ENCODE data around the gene TRAF2. TPM values are rescaled to one million over a fixed set of nuclear protein-coding genes. Genes with fewer than 3 reads are reported as not detected.
A peak's percentile ranks its signal among the peaks of the same experiment; 100 is the strongest.

Gene TRAF2
- total and polyA plus RNA-seq, 2 of the 8 experiments (the other 6 are each of a cell fraction or from before 2014, with no cell fraction given): 26.9 to 50.2 TPM

GRCh38 chr9:136838314-136839228 lies 47.7 kb upstream of the TRAF2 start:
- H3K23ac ChIP-seq (ENCODE audit: insufficient read length): no peak overlapping the region
- FAIRE-seq (no peak), DNase-seq (ENCODE audit: low read depth in 1 of 2, low spot score in 2 of 2) (no peak)
- no peak overlapping the region for H3K4ac ChIP-seq (replicated peaks; ENCODE audit: insufficient read length, low read depth, low read length)
- no peak overlapping the region for H3K18ac ChIP-seq (ENCODE audit: extremely low read depth, low read length)
- H3K4me1 ChIP-seq (replicated peaks in 1 of 4; ENCODE audit: control insufficient read depth in 3 of 4, insufficient read depth in 4 of 4, low read length in 3 of 4): peaks cover 5 to 24% (median 16%) of the 10 kb centered on the region in 4 experiments
- CTCF ChIA-PET (ENCODE audit: partially characterized antibody): interaction anchor here (0.6 to 8.9 kb wide), 3 partner anchors 7 to 198 kb away, joined by 4 to 131 read pairs (median 55); no protein-coding TSS in a partner anchor
- H3K4me2 ChIP-seq (ENCODE audit: insufficient read depth in 1 of 2, low read depth in 2 of 2, low read length in 2 of 2): no peak overlapping the region
- H3K56ac ChIP-seq (replicated peaks; ENCODE audit: insufficient read length, low read depth, low read length): no peak overlapping the region
- no peak overlapping the region for H4K5ac ChIP-seq (ENCODE audit: insufficient read length, low read depth, low read length)
- H2BK5ac ChIP-seq (ENCODE audit: low read depth, low read length): no peak overlapping the region
- H3K9me3 ChIP-seq (ENCODE audit: insufficient read depth in 2 of 2, low read depth in 1 of 2, low read length in 1 of 2): no peaks in the 10 kb centered on the region
- no peaks in the 10 kb centered on the region for H3K79me1 ChIP-seq (ENCODE audit: low read depth, low read length)
- H2AK5ac ChIP-seq (ENCODE audit: low read depth, low read length): no peak overlapping the region
- H4K8ac ChIP-seq (ENCODE audit: extremely low read depth, insufficient read depth, low read length): no peak overlapping the region; the same call in 1 of the 2 replicates
- H2BK12ac ChIP-seq (ENCODE audit: low read depth, low read length): no peak overlapping the region
- no peak overlapping the region for H2BK20ac ChIP-seq (ENCODE audit: low read length)
- TF ChIP-seq JUND (IDR thresholded peaks at IDR 0.05; ENCODE audit: low read length): no peak
- peak in 1 of 2 experiments; percentile 13; a peak in 1 of 3 replicates for TF ChIP-seq POLR2A (IDR thresholded peaks at IDR 0.05; ENCODE audit: control extremely low read depth in 1 of 2, low read depth in 2 of 2, low read length in 2 of 2)
- no peak for TF ChIP-seq HDAC6 (IDR thresholded peaks at IDR 0.05; ENCODE audit: low read depth, low read length)
- no peak for TF ChIP-seq RXRA (IDR thresholded peaks at IDR 0.05; ENCODE audit: insufficient read depth, low read depth, low read length)
- H4K20me1 ChIP-seq (replicated peaks in 1 of 2; ENCODE audit: control insufficient read depth in 1 of 2, insufficient read depth in 2 of 2, low read length in 2 of 2): peaks cover 1 to 6% of the 10 kb centered on the region in 2 experiments
- no peak overlapping the region for H3K27ac ChIP-seq (ENCODE audit: low read depth, low read length)
- H4K91ac ChIP-seq (replicated peaks; ENCODE audit: insufficient read length, low read length): no peak overlapping the region
- H2BK15ac ChIP-seq (ENCODE audit: low read length): no peak overlapping the region
- WGBS, 2 experiments (ENCODE audit: extremely low coverage in 1 of 2, insufficient coverage in 1 of 2, insufficient read length in 1 of 2, insufficient replicate concordance in 2 of 2, low coverage in 1 of 2, low lambda C conversion rate in 2 of 2, missing lambda C conversion rate in 1 of 2): 90% methylated on average over 19 of the region's 29 CpGs; no CpG with 5 or more reads in 1 of the 2 experiments
- POLR2A ChIA-PET (ENCODE audit: partially characterized antibody): interaction anchor here (1.3 to 20.5 kb wide), 4 partner anchors 8 to 84 kb away, joined by 3 to 248 read pairs (median 47); partner anchors contain the start of gene MAMDC4
- H3K4me3 ChIP-seq (ENCODE audit: extremely low read depth in 1 of 4, insufficient read depth in 2 of 4, low read depth in 3 of 4, low read length in 4 of 4): no peak overlapping the region
- H3K27me3 ChIP-seq (replicated peaks in 1 of 4; ENCODE audit: control insufficient read depth in 3 of 4, extremely low read depth in 1 of 4, insufficient read depth in 3 of 4, low read length in 3 of 4): no peaks in the 10 kb centered on the region
- H3K36me3 ChIP-seq (ENCODE audit: control insufficient read depth in 2 of 4, insufficient read depth in 4 of 4, low read length in 3 of 4): peaks cover 0 to 23% (median 4%) of the 10 kb centered on the region in 4 experiments; a peak in 3 of 8 replicates
- H3K14ac ChIP-seq (ENCODE audit: insufficient read length): no peak overlapping the region
- no peak overlapping the region for H2BK120ac ChIP-seq (replicated peaks; ENCODE audit: low read depth, low read length)
- no peak overlapping the region for H3K9ac ChIP-seq (replicated peaks in 1 of 4; ENCODE audit: extremely low read depth in 1 of 4, low read depth in 3 of 4, low read length in 3 of 4)
- H2AFZ ChIP-seq (ENCODE audit: low read length): no peak overlapping the region
- H3K79me2 ChIP-seq (ENCODE audit: control insufficient read depth in 1 of 2, insufficient read depth in 2 of 2, low read length in 2 of 2): no peaks in the 10 kb centered on the region
- H3K23me2 ChIP-seq (ENCODE audit: low read depth, low read length): no peaks in the 10 kb centered on the region

All from H1 (cell line).